Measurements from ENCODE around the gene PDE4C.

PDE4C gene

DNA sequence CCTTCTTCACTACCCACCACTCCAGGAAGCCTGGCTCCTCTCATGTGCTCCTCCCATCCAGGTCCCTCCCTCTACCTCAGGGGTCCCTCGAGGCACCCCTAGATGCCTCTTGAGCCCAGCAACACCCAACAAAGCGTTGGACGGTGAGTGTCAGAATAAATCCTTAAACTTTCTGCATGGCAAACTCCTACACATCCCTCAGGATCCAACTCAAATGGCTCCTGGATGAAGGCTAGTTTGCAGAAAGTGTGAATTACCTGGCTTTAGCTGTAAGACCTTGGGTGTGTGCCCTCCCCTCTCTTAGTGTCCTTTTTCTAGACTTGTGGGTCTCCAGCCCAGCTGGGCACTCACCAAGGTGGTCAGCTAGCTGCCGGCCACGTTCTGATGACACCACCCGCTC, 27.9 kb downstream of the PDE4C start:
- no peak for DNase-seq (ENCODE audit: low read depth in 2 of 2)

GRCh38 chr19:18197941-18198340, 28.3 kb downstream of the PDE4C start:
- no peak for DNase-seq (ENCODE audit: low read depth in 2 of 2)

DNA sequence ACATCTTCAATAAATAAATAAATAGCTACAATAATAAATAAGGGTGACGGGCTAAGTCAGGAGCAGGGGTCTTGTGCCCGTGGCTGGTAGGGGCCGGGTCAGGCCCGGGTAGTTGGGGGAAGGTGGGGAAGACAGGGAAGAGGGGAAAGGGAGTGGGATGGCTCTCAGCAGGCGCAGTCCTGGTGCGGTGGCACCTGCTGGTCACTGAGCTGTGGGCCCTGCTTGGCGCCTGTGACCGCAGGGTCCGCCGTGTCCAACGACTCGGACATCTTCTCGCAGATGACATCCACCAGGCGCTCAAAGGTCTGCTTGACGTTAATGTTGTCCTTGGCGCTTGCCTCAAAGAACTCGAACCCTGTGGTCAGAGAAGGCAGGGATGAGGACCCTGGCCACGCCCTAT, 28.9 kb downstream of the PDE4C start:
- no peak for DNase-seq (ENCODE audit: low read depth in 2 of 2)

GRCh38 chr19:18196511-18196845, 29.8 kb downstream of the PDE4C start:
- DNase-seq (ENCODE audit: low read depth in 2 of 2), result no peak

DNA sequence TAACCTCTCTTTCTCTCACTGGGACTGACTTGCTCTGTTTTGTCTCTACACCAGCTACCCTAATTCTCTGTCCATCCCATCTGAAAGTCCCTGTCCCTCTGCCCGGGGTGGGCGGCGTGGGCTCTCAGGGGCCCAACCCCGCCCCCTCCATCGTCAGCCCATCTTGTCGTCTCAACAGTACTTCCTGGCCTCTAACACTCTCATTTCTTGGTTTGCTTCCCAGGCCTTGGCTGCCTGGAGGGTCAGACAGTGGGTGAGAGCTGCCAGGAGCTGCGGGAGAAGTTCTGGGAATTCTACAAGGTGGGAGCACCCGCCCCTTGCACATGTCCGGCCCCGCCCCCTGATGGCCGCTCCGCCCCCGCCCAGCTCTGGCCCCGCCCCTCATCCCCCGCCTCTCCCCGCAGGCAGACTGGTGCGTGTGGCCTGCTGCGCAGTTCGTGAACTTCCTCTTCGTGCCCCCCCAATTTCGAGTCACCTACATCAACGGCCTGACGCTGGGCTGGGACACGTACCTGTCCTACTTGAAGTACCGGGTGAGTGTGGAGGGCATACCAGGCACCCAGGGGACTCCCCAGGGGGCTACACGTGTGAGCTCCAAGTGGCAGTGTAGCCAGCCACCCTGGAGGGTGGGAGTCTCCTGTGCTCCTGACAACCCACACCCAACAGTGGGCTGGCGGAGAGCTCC, 31.5 kb downstream of the PDE4C start:
- DNase-seq (ENCODE audit: low read depth in 2 of 2), result no peak

- no peak for DNase-seq (ENCODE audit: low read depth in 2 of 2)
Observed at GRCh38 chr19:18194181-18194530, 32.1 kb downstream of the PDE4C start.

GRCh38 chr19:18193388-18194180, 32.7 kb downstream of the PDE4C start:
- DNase-seq (ENCODE audit: low read depth in 2 of 2), result no peak

DNA sequence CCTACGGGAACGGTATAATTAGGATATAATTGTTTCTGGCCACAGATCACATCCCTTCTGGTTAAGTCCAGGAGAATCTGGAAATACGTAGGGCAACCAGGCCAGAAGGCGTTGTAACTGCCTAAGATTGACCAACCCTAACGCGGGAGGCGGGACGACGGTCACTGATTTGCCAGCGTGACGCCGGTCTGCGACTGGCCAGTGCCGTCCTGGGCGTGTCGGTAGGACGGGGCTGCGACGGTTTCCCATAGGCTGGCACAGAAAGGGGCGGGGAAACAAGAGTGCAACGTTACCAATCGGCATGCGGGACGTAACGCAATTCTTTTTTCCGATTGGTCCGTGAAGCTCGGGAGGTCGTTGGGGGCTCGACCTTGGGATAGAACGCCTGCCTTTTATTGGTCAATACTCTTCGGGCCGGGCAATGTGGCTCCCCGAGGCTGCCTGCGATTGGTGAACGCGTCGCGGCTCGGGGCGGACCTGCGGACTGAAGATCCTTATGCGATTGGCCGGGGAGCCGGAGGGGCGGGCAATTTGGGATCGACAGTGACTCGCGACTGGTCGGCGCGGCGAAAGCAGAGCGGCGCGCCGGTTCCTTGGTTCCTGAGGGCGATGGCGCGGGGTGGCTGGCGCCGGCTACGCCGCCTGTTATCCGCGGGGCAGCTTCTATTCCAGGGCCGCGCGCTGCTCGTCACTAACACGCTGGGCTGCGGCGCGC, 33.4 kb downstream of the PDE4C start, which contains the start of gene MPV17L2:
TSS of gene MPV17L2 (plus strand) at position 546 of the 715 bp plus-strand sequence. CDS start at position 610, 64 bp downstream.
- DNase-seq (ENCODE audit: low read depth in 2 of 2), result peak; percentile 98 to 99

DNA sequence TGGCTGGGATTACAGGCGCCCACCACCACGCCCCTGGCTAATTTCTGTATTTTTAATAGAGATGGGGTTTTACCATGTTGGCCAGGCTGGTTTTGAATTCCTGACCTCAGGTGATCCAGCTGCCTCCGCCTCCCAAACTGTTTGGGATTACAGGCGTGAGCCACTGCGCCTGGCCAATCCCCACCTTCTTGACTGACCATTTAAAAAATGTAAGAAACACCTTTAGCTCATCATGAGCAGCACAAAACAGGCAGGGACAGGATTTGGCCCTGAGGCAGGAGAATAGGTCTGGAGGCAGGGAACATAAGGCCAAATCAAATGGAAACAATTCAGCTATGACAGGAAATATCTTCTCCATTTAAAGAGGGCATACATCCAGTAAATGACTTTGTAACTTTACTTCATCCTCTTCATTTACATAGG, 34.6 kb downstream of the PDE4C start:
- no peak for DNase-seq (ENCODE audit: low read depth in 2 of 2)

GRCh38 chr19:18190278-18190677, 36.0 kb downstream of the PDE4C start:
- no peak for DNase-seq (ENCODE audit: low read depth in 2 of 2)

DNA sequence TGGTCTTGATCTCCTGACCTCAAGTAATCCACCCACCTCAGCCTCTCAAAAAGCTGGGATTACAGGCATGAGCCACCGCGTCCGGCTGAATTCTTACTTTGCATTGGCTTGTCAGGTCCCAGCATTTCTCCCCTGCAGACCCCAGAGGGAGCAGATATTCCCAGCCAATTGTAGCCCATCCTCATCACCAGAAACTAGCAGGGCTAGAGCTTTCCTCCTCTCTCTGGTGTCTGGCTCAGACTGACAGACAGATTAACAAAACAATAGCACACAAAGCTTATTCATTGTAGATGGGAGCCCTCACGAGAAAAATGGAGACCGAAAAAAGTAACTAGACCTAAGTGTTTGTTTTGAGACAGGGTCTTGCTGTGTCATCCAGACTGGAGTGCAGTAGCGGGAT, 40.7 kb downstream of the PDE4C start:
- DNase-seq (ENCODE audit: low read depth in 2 of 2), result no peak

DNA sequence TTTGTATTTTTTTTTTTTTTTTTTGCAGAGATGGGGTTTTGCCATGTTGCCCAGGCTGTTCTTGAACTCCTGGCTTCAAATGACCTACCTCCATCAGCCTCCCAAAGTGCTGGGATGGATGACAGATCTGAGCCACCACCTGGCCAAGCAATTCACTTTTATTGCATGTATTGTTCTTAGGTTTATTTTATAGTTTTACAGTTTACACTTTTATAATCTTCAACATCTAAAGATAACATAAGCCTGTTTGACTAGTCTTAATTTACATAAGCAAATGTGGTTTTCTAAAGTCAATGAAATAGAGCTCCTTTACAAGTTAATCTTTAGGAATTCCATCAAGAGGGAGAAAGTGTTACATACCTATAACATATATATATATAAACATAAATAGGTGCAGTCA, 42.7 kb downstream of the PDE4C start:
- no peak for DNase-seq (ENCODE audit: low read depth in 2 of 2)

- no peak for DNase-seq (ENCODE audit: low read depth in 2 of 2)
Observed at GRCh38 chr19:18179957-18180356, 46.3 kb downstream of the PDE4C start.

DNA sequence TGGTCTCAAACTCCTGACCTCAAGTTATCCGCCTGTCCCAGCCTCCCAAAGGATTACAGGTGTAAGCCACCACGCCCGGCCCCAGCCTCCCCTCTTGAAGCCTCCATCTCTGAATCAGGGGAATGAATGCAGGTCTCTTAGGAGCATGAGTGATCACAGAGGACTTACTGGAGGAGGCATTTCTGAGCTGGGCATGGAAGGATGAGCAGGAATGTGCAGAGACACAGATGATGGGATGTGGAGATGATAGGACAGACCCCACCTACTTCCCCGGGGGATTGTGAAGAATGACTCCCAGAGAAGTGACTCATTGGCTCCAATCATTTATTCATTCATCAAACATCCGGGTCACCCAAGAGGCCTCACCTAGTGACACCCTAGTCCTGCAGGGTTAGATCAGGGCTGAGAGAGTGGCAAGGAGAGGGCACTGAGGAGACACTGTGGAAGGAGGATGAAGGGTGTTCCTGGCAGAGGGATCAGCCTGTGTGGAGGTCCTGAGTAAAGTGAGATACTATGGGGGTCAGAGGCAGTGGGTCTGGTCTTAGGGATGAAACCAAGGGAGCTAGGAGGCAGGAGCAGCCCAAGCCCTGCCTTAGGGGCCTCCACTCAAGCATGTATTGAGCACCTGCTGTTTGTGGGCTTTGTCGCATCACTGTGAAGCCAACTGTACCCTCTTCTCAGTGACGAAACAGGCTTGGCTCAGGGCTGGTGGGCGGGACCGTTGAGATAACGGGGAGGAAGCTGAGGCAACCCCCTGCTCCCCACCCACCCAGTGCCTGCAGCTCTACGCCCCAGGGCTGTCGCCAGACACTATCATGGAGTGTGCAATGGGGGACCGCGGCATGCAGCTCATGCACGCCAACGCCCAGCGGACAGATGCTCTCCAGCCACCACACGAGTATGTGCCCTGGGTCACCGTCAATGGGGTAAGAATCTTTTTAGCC, 49.6 kb downstream of the PDE4C start:
- DNase-seq (ENCODE audit: low read depth in 2 of 2), result no peak

- no peak for DNase-seq (ENCODE audit: low read depth in 2 of 2)
Observed at GRCh38 chr19:18174983-18175382, 51.3 kb downstream of the PDE4C start.

All from stimulated activated CD4-positive, alpha-beta T cell treated with anti-CD3 and anti-CD28 coated beads, Interleukin-15, amount 100 ng/mL, for 48 hours (primary cell).